ENCODE results near the gene UBE2Z. TPM values are rescaled to one million over a fixed set of nuclear protein-coding genes. Genes with fewer than 3 reads are reported as not detected.

UBE2Z gene
- total RNA-seq, 1 experiment from 2014 or later, result 108 TPM

GRCh38 chr17:48951572-48951971, 43.4 kb downstream of the UBE2Z start:
- TF ChIP-seq CTCF (conservative IDR thresholded peaks at IDR 0.05; ENCODE audit: low read depth, low read length) (no peak), EZH2 (IDR thresholded peaks at IDR 0.05; ENCODE audit: borderline replicate concordance, low read depth, low read length, poor library complexity, severe bottlenecking) (no peak)
- ChIA-PET POLR2A (ENCODE audit: low non-redundant PET) (no interaction called here), CTCF (no interaction called here)
- H3K4me1 ChIP-seq (ENCODE audit: insufficient read depth, low read length, poor library complexity, severe bottlenecking), result no peaks in the 10 kb centered on the region
- H3K4me3 ChIP-seq (ENCODE audit: low read depth, low read length, poor library complexity, severe bottlenecking), result no peak overlapping the region
- H3K27ac ChIP-seq (ENCODE audit: low read depth, low read length, poor library complexity, severe bottlenecking), result no peak overlapping the region
- intact Hi-C loops (cut with micrococcal nuclease; ENCODE audit: unreplicated experiment), result no loop called here
- no peaks in the 10 kb centered on the region for H3K36me3 ChIP-seq (ENCODE audit: insufficient read depth, low read length, poor library complexity, severe bottlenecking)
- no peaks in the 10 kb centered on the region for H3K9me3 ChIP-seq (ENCODE audit: low read depth, low read length, poor library complexity, severe bottlenecking)
- BruUV-seq (replicated peaks), result no TSS peak
- DNase-seq (ENCODE audit: low spot score), result no peak
- H3K27me3 ChIP-seq (replicated peaks; ENCODE audit: insufficient read depth, low read depth, low read length, poor library complexity), result no peaks in the 10 kb centered on the region

GRCh38 chr17:48952904-48953303, 44.7 kb downstream of the UBE2Z start:
- Histone ChIP-seq H3K27ac (ENCODE audit: low read depth, low read length, poor library complexity, severe bottlenecking) (no peak overlapping the region), H3K4me1 (ENCODE audit: insufficient read depth, low read length, poor library complexity, severe bottlenecking) (no peaks in the 10 kb centered on the region), H3K9me3 (ENCODE audit: low read depth, low read length, poor library complexity, severe bottlenecking) (no peaks in the 10 kb centered on the region), H3K27me3 (replicated peaks; ENCODE audit: insufficient read depth, low read depth, low read length, poor library complexity) (no peaks in the 10 kb centered on the region), H3K4me3 (ENCODE audit: low read depth, low read length, poor library complexity, severe bottlenecking) (no peak overlapping the region), H3K36me3 (ENCODE audit: insufficient read depth, low read length, poor library complexity, severe bottlenecking) (no peaks in the 10 kb centered on the region)
- POLR2A ChIA-PET (ENCODE audit: low non-redundant PET), result interaction anchor here (0.5 kb wide), 2 partner anchors 12 to 55 kb away, joined by 8 to 9 read pairs; no protein-coding TSS in a partner anchor
- DNase-seq (ENCODE audit: low spot score), result no peak
- CTCF ChIA-PET, result no interaction called here
- BruUV-seq (replicated peaks), result no TSS peak
- intact Hi-C loops (cut with micrococcal nuclease; ENCODE audit: unreplicated experiment), result no loop called here
- TF ChIP-seq EZH2 (IDR thresholded peaks at IDR 0.05; ENCODE audit: borderline replicate concordance, low read depth, low read length, poor library complexity, severe bottlenecking) (no peak), CTCF (conservative IDR thresholded peaks at IDR 0.05; ENCODE audit: low read depth, low read length) (no peak)

GRCh38 chr17:48954300-48954755, 46.1 kb downstream of the UBE2Z start:
- Histone ChIP-seq H3K4me1 (ENCODE audit: insufficient read depth, low read length, poor library complexity, severe bottlenecking) (no peaks in the 10 kb centered on the region), H3K27me3 (replicated peaks; ENCODE audit: insufficient read depth, low read depth, low read length, poor library complexity) (no peaks in the 10 kb centered on the region), H3K4me3 (ENCODE audit: low read depth, low read length, poor library complexity, severe bottlenecking) (no peak overlapping the region), H3K27ac (ENCODE audit: low read depth, low read length, poor library complexity, severe bottlenecking) (peak overlapping the region; percentile 27), H3K9me3 (ENCODE audit: low read depth, low read length, poor library complexity, severe bottlenecking) (no peaks in the 10 kb centered on the region), H3K36me3 (ENCODE audit: insufficient read depth, low read length, poor library complexity, severe bottlenecking) (no peaks in the 10 kb centered on the region)
- ChIA-PET POLR2A (ENCODE audit: low non-redundant PET) (interaction anchor here (0.6 kb wide), 1 partner anchor 15 kb away, joined by 7 read pairs; no protein-coding TSS in a partner anchor), CTCF (interaction anchor here (0.5 to 0.6 kb wide), 2 partner anchors 44 to 1198 kb away, joined by 3 read pairs; no protein-coding TSS in a partner anchor)
- intact Hi-C loops (cut with micrococcal nuclease; ENCODE audit: unreplicated experiment), result no loop called here
- DNase-seq (ENCODE audit: low spot score), result peak; percentile 66
- BruUV-seq (replicated peaks), result no TSS peak
- TF ChIP-seq CTCF (conservative IDR thresholded peaks at IDR 0.05; ENCODE audit: low read depth, low read length) (peak; percentile 77), EZH2 (IDR thresholded peaks at IDR 0.05; ENCODE audit: borderline replicate concordance, low read depth, low read length, poor library complexity, severe bottlenecking) (no peak)
